GM21515 (cell line): ENCODE results near the gene ATP6AP1.

ENCODE experiments used
- ATAC-seq: cut with Tn5 transposase; IDR thresholded peaks from one replicate; pipeline ENCODE4 v1.9.1; 2021; ENCODE audit not compliant: unreplicated experiment

Gene ATP6AP1

GRCh38 chrX:154426916-154427770 is 1.3 kb upstream of the ATP6AP1 start:
- ATAC-seq: no peak

GRCh38 chrX:154429711-154430110 is 1.2 kb downstream of the ATP6AP1 start:
- no peak for ATAC-seq

GRCh38 chrX:154430479-154430878 is 2.0 kb downstream of the ATP6AP1 start:
- no peak for ATAC-seq

DNA sequence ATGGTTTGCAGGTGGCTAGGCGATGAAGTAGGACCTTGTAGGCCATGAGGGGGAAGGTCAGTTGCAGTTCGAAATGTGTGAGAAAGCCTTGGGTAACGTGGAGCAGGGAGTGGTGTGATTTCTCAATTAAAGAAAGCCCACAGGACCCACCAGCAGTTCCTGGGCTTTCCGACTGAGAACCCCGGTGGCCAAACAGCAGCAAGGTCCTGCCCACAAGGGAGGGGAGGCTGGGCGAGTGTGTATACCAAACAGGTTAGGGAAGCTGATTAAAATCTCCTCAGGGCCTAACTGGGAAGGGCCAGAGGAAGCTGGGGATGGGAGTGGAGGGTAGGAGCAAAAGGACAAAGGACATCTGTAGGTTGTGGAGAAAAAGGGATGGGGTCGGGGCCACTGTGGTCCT is 2.4 kb downstream of the ATP6AP1 start:
- ATAC-seq: no peak

DNA sequence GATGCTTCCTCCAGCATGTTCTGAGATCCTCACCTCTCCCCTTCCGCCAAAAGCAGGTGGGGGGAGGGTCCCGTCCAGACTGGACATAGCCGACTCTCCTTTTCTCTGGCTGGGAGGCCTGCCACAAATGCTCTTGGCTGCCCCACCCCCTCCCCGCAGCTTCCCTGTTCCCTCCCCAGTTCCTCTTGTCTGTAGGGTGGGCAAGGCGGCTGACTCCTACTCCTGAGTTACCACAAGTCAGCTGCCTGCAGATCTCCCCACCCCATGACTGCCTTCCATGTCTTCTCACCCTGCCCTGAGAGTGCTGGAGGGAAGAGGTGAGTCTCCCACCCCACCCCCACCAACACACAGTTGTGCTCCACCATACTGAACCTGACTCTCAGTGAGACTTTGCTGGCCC is 2.9 kb downstream of the ATP6AP1 start:
- no peak for ATAC-seq

- no peak for ATAC-seq
Observed at GRCh38 chrX:154432210-154432609, 3.7 kb downstream of the ATP6AP1 start.

DNA sequence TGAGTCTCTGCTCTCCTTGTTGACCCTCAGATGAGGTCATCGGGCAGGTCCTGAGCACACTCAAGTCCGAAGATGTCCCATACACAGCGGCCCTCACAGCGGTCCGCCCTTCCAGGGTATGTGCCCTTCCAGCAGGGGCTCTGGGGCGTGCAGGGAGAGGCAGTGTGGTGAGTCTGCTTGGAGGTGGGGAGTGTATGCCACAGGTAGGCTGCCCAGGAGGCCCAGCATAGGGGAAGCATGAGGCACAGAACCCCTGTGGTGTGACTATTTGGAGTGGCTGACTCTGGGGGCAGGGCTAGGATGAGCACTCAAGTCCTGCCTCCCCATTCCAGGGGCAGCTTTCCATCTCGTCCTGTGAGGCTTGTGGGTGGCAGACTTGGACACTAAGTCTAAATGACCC is 5.1 kb downstream of the ATP6AP1 start:
- no peak for ATAC-seq

- no peak for ATAC-seq
Observed at GRCh38 chrX:154434394-154435168, 6.1 kb downstream of the ATP6AP1 start.

- no peak for ATAC-seq
Observed at GRCh38 chrX:154435171-154435733, 6.8 kb downstream of the ATP6AP1 start.

DNA sequence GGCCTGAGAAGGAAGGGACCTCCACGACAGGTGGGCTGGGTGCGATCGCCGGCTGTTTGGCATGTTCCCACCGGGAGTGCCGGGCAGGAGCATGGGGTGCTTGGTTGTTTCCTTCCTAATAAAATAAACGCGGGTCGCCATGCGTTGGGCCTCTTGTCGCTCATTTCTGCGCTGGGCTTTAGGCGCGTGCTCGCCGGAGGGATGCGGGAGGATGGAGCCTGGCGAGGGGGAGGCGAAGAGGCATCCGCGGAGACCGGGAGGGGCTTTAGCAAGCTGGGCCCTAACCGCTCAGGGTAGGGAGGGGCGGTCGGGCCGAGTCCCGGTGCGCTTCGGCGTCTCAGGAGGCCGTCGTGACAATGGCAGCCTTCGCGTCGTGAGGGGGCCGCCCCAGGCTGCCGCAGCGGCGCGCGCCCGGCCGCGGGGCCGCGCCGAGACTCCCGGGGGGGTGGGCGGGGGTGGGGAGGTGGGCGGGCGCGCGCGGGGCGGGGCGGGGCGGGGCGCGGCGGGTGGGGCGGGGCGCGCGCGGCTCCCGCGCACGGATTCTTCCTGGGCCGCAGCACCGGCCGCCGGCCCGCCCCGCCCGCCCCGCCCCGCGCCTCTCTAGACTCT is 8.0 kb downstream of the ATP6AP1 start:
- ATAC-seq: no peak

GRCh38 chrX:154436983-154437752 is 8.7 kb downstream of the ATP6AP1 start, which contains the start of gene GDI1:
Gene GDI1 (plus strand): TSS chrX:154437154. CDS start chrX:154437255, 101 bp downstream.
- no peak for ATAC-seq

- ATAC-seq: no peak
Observed at GRCh38 chrX:154437971-154438893, 9.8 kb downstream of the ATP6AP1 start.

DNA sequence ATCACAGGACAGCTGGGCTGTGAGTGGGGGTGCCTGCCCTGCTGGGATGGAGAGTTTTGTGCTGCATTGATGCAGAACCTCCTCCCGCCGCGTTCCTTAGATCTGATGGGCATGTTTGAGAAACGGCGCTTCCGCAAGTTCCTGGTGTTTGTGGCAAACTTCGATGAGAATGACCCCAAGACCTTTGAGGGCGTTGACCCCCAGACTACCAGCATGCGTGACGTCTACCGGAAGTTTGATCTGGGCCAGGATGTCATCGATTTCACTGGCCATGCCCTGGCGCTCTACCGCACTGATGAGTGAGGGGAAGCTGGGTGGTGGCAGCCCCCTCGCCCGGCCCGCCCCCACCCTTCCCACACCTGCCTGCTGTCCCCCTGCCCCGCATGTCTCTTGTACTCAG is 11.4 kb downstream of the ATP6AP1 start:
- ATAC-seq: no peak

- ATAC-seq: no peak
Observed at GRCh38 chrX:154440623-154441357, 12.3 kb downstream of the ATP6AP1 start.

DNA sequence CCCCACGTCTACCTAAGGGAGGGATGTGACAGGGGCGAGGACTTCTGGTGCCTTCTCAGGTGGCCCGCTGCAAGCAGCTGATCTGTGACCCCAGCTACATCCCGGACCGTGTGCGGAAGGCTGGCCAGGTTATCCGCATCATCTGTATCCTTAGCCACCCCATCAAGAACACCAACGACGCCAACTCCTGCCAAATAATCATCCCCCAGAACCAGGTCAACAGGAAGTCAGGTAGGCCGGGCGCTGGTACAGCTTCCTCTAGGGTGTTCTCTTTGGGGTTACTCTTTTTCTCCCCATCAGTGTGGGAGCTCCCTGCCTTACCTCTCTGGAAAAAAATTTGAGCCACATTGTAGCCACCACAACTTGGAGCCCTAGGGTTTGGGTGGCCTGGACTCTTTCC is 13.1 kb downstream of the ATP6AP1 start:
- ATAC-seq: no peak

DNA sequence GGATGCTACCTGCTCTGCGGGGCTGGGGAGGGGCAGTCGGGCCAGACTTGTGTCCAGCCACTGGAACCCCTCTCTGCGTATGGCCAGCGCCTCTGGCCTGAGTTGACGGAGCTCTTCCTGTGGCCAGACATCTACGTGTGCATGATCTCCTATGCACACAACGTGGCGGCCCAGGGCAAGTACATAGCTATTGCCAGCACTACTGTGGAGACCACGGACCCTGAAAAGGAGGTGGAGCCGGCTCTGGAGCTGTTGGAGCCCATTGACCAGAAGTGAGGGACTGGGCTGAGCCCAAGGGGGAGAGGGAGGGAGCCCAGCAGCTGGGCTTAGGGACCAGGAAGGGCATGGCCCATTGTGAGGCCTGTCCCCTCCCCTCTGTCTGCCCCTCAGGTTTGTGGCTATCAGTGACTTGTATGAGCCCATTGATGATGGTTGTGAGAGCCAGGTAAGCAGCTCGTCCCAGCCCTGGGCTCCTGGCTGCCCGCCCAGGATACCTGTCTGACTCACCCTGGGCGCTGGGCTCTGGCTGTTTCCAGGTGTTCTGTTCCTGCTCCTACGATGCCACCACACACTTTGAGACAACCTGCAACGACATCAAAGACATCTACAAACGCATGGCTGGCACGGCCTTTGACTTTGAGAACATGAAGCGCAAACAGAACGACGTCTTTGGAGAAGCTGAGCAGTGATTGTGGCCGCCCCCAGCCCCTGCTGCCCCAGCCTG is 13.7 kb downstream of the ATP6AP1 start:
- ATAC-seq: no peak

DNA sequence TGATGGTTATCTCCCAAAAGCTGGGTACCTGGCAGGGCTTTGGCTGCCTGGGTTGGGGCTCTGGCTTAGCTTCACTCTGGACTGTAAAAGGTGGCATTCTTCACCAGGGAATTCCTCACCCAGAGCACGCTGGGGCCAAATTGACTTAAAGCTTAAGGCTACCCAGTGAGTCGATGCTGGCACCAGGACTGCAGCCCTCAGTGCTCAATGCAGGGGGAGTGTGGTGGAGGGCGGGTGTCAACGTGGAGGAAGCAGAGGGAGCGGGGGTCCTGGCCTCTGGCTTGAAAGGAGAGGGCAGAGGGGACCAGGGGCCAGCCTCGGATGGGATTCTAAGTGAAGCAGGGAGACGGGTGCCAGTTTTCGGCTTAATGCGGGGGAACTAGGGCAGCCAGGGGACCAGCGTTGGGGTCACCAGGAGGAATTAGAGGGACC is 15.0 kb downstream of the ATP6AP1 start:
- no peak for ATAC-seq
